ENCODE results near the gene COPB2.

GRCh38 chr3:139354661-139355060, 34.8 kb downstream of the COPB2 start:
- TF ChIP-seq CTCF (IDR thresholded peaks at IDR 0.05) (no peak), POLR2A (IDR thresholded peaks at IDR 0.05) (no peak)
